Neural crest cell (in vitro differentiated cells): ENCODE measurements around the gene EPHA10. TPM values are rescaled to one million over a fixed set of nuclear protein-coding genes. Genes with fewer than 3 reads are reported as not detected.

Experiments used
- DNase-seq: peaks from one replicate; pipeline ENCODE4 v3.0.0; 2021; ENCODE audit warnings: low read depth, mixed read lengths, low spot score
- H3K27ac Mint-ChIP-seq: one replicate; pipeline ENCODE4 v1.8.0; 2021; ENCODE audit warnings: mild to moderate bottlenecking, mixed read lengths; ENCODE audit not compliant: unreplicated experiment
- H3K27me3 Mint-ChIP-seq: 2 replicates; pipeline ENCODE4 v1.8.0; 2021; ENCODE audit warnings: low read depth, mild to moderate bottlenecking, mixed read lengths
- H3K36me3 Mint-ChIP-seq: 2 replicates; pipeline ENCODE4 v1.8.0; 2021; ENCODE audit warnings: low read depth, mild to moderate bottlenecking, mixed read lengths
- H3K4me1 Mint-ChIP-seq: 2 replicates; pipeline ENCODE4 v1.8.0; 2021; ENCODE audit warnings: mixed read lengths
- H3K4me3 Mint-ChIP-seq: one replicate; pipeline ENCODE4 v1.8.0; 2021; ENCODE audit warnings: mild to moderate bottlenecking, mixed read lengths
- H3K9me3 Mint-ChIP-seq: 2 replicates; pipeline ENCODE4 v1.8.0; 2021; ENCODE audit warnings: mixed read lengths
- total RNA-seq: library from RNA; stranded (reverse); gene quantifications from 2 replicates; pipeline ENCODE4 v1.2.1, GENCODE V29; 2021
- TF ChIP-seq, protein P1 (sequence below): fragments of 200-600 bp; sonication (generic); conservative IDR thresholded peaks from 2 replicates; pipeline ENCODE4 v1.5.0; 2021; ENCODE audit warnings: antibody characterized with exemption, mild to moderate bottlenecking

The EPHA10 gene
- total RNA-seq, 1 donor from 2014 or later: 0.63 TPM

DNA sequence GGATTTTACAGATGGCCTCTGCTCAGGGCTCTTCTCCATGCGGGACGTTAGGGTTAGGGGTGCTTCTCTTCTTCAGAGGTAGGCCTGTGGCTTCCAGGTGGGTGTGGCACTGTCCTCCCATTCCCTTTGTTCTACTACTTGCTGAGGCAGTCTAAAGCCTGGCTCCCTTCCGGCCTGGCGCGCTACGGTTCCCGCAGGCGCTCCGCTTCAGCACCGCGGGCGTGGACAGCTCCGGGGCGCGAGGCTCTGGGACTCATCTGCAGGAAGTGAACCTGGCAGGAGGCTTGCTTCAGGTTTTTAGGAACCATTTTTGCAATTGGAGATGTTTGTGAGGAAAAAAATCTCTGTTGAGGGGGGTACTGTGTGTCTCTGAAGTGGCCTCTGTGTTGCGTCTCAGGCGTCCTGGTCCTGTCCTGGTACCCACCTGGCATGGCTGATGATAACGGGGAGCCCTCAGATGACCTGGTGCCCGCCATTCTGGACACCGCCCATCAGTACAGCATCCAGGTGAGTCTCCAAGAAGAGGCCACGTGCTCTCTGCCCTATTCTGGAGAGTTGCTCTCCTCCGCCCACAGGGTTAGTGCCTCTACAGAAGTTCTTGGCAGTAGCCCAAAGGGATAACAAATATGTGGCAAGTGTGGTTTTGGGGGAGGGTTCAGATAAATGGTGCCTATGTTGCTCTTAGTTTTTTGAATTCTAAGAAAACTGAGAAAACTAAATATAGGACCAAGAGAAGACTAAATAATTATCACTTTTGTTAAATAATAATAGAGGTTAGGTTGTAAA, 30.6 kb upstream of the EPHA10 start:
- Mint-ChIP-seq H3K4me1 (peaks cover 14% of the 10 kb centered on the region), H3K9me3 (no peaks in the 10 kb centered on the region), H3K36me3 (no peaks in the 10 kb centered on the region), H3K4me3 (peak overlapping the region; percentile 91), H3K27ac (no peak overlapping the region), H3K27me3 (peaks cover 41% of the 10 kb centered on the region)
- peak; percentile 68 for DNase-seq
- TF ChIP-seq, protein P1, sequence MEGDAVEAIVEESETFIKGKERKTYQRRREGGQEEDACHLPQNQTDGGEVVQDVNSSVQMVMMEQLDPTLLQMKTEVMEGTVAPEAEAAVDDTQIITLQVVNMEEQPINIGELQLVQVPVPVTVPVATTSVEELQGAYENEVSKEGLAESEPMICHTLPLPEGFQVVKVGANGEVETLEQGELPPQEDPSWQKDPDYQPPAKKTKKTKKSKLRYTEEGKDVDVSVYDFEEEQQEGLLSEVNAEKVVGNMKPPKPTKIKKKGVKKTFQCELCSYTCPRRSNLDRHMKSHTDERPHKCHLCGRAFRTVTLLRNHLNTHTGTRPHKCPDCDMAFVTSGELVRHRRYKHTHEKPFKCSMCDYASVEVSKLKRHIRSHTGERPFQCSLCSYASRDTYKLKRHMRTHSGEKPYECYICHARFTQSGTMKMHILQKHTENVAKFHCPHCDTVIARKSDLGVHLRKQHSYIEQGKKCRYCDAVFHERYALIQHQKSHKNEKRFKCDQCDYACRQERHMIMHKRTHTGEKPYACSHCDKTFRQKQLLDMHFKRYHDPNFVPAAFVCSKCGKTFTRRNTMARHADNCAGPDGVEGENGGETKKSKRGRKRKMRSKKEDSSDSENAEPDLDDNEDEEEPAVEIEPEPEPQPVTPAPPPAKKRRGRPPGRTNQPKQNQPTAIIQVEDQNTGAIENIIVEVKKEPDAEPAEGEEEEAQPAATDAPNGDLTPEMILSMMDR: no peak

DNA sequence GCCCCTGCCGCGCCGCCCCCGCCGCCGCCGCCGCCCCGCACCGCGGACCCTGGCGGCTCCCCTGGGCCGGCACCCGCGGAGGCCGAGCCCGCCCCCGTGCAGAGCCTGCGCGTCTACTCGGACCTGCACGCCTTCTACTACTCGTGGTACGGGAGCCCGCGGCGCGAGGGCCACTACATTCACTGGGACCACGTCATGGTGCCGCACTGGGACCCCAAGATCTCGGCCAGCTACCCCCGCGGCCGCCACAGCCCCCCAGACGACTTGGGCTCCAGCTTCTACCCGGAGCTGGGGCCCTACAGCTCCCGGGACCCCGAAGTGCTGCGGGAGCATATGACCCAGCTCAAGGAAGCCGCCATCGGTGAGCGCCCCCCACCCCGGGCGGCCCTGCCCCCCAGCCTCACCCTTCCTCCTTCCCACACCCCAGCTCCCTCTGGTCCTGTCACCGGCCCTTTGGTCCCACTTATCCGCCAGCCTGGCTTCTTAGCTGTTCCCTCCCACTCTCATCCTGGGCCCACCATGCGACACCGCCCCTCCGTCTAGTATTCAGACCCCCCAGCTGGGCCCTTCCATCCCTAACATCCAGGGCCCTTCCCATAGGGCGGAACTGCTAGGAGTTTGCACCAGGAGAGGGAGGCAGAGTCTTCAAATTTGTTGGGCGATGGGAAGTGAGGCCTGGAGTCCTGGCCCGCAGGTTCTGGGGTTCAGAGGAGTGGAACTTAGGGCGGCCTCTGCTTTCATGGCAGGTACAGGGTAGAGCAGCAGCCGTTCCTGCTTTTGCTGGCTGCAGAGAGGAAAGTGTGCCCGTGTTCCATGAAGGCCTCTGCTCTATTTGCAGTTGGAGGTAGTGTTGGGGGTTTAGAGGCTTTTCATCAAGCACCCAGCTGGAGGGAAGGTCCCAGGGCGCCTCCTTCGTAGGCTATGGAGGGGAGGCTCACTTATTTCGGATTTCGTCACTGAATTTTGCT, 29.7 kb upstream of the EPHA10 start:
- Mint-ChIP-seq H3K9me3 (no peaks in the 10 kb centered on the region), H3K4me1 (peaks cover 14% of the 10 kb centered on the region), H3K4me3 (peak overlapping the region; percentile 91), H3K27me3 (peaks cover 50% of the 10 kb centered on the region), H3K27ac (no peak overlapping the region), H3K36me3 (no peaks in the 10 kb centered on the region)
- DNase-seq: no peak
- TF ChIP-seq, protein P1: no peak

DNA sequence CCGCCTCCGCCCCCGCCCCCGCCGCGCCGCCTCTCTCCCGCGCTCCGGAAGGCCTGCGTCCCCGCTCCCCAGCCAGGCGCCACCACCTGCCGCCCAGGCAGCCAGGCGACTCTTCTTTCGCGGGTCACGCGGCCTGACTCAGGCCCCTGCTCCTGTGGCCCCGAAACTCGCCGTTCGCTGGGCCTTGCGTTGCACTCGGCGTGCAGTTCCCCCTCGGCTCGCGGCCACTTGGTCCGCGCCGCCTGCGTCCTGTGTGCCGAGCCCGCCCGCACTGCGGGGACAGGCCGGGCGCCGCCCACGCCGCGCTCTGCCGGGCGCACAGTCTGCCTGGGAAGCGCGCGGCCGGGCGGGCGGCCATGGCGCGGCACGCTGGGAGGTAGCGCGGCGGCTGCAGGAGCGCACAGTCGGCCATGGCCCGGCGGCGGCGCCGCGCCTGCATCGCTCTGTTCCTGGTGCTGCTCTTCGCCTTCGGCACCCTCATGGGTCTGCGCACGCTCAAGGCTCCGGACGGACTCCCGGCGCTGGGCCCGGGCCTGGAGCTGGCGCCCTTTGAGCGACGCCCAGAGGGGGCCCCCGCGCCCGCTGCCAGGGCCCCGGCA, 29.0 kb upstream of the EPHA10 start, which contains the start of gene MANEAL:
MANEAL (plus strand) TSS at position 75 of the 599 bp plus-strand sequence; CDS start at position 411, 336 bp downstream.
- peak; percentile 47 for DNase-seq
- Mint-ChIP-seq H3K27me3 (peaks cover 55% of the 10 kb centered on the region), H3K36me3 (no peaks in the 10 kb centered on the region), H3K4me3 (peak within 1 kb of the TSS; percentile 91), H3K27ac (no peak within 1 kb of the TSS), H3K9me3 (no peaks in the 10 kb centered on the region), H3K4me1 (peaks cover 14% of the 10 kb centered on the region)
- TF ChIP-seq, protein P1: no peak

DNA sequence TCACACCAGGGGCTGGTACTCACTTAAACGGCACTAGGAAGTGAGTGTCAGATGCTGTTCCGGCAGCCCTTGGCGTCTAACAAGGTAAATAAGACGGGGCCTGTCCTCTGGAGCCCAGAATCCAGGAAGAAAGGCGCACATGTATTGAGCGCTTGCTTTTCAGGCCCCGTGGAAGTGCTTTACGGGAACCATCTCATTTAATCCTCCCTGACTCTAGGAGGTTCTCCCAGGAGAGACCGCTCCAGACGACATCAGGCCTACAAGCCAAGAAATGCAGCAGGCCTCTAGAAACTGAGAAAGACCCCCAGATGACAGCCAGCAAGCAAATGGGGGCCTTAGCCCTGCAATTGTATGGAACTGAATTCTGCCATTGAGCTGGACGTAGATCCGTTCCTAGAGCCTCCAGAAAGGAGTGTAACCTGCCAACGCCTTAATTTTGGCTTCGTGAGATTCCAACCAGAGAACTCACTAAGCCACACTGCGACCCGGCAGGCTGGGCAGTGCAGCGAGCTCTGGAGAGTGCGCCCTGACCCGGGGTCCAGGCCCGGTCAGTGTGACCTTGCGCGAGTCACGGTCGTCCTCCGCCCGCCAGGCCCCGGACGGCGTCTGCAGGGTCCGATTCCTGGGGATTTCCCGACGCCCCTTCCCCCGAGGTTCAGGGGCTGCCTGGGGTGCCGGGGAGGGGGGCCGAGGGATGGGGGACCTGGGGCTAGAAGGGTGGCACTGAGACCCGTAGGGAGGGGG, 28.2 kb upstream of the EPHA10 start:
- Mint-ChIP-seq H3K36me3 (no peaks in the 10 kb centered on the region), H3K4me3 (peak overlapping the region; percentile 56), H3K27me3 (peaks cover 63% of the 10 kb centered on the region), H3K4me1 (peaks cover 14% of the 10 kb centered on the region), H3K27ac (no peak overlapping the region), H3K9me3 (no peaks in the 10 kb centered on the region)
- TF ChIP-seq, protein P1: no peak
- DNase-seq: no peak
